ENCODE measurements around the gene SIRT4. TPM values are rescaled to one million over a fixed set of nuclear protein-coding genes. Genes with fewer than 3 reads are reported as not detected.

The SIRT4 gene
- total RNA-seq, 1 experiment from 2014 or later = 1.1 TPM

DNA sequence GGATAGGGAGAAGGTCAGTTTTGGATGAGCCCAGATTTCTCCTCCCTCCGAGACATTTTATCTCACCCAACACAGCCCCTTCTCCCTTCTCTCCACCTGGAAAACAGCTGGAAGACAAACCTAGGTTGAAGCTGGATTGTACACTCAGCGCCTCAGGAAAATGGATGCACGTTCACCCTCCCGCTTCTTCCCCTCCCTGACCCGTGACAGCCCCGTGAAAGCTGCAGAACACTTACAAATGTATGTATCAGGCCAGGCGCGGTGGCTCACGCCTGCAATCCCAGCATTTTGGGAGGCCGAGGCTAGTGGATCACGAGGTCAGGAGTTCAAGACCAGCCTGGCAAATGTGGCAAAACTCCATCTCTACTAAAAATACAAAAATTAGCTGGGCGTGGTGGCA, 14.6 kb upstream of the SIRT4 start:
- no peak overlapping the region for H3K27ac Mint-ChIP-seq (ENCODE audit: unreplicated experiment)
- H3K36me3 Mint-ChIP-seq (ENCODE audit: insufficient read depth, unreplicated experiment) = no peaks in the 10 kb centered on the region
- H3K4me1 Mint-ChIP-seq (ENCODE audit: low read depth, unreplicated experiment) = peaks cover 34% of the 10 kb centered on the region
- BruUV-seq (replicated peaks) = no TSS peak
- no peaks in the 10 kb centered on the region for H3K9me3 Mint-ChIP-seq (ENCODE audit: low read depth, unreplicated experiment)
- peaks cover 13% of the 10 kb centered on the region for H3K27me3 Mint-ChIP-seq (ENCODE audit: unreplicated experiment)
- TF ChIP-seq CTCF (IDR thresholded peaks at IDR 0.05; ENCODE audit: unreplicated experiment) = no peak
- intact Hi-C loops (cut with micrococcal nuclease; ENCODE audit: unreplicated experiment) = no loop called here
- CTCF ChIA-PET = interaction anchor here (0.9 to 1.1 kb wide), 2 partner anchors 58 to 59 kb away, joined by 3 to 4 read pairs; no protein-coding TSS in a partner anchor
- no peak for DNase-seq
- H3K4me3 Mint-ChIP-seq (ENCODE audit: low read depth, unreplicated experiment) = no peak overlapping the region

DNA sequence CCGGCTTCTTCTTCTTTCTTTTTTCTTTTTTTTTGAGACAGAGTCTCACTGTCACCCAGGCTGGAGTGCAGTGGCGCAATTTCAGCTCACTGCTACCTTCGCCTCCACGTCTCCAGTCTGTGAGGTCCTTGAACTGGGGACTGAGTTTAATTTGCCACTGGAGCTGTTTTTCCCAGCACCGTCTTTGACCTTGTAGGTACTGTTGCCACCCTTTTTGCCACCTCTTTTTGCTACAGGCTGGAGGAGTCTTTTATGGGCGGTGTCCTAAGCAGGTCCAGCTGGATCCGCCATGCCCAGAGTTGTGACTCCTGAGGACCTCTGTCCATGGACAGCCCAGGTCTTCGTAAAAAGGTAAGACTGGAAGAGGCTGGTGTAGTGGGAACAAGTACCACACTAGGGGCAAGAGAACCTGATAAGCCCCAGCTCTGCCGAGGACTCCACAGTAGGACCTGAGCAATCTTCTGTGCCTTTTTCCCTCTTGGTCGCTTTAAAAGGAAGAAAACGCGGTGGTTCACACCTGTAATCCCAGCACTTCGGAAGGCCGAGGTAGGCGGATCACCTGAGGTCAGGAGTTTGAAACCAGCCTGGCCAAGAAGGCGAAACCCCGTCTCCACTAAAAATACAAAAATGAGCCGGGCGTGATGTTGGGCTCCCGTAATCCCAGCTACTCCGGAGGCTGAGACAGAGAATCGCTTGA, 11.4 kb upstream of the SIRT4 start:
- Mint-ChIP-seq H3K4me3 (ENCODE audit: low read depth, unreplicated experiment) (no peak overlapping the region), H3K36me3 (ENCODE audit: insufficient read depth, unreplicated experiment) (no peaks in the 10 kb centered on the region), H3K9me3 (ENCODE audit: low read depth, unreplicated experiment) (no peaks in the 10 kb centered on the region), H3K4me1 (ENCODE audit: low read depth, unreplicated experiment) (peaks cover 30% of the 10 kb centered on the region), H3K27me3 (ENCODE audit: unreplicated experiment) (peaks cover 11% of the 10 kb centered on the region), H3K27ac (ENCODE audit: unreplicated experiment) (no peak overlapping the region)
- CTCF ChIA-PET = interaction anchor here (0.6 to 2.8 kb wide), 7 partner anchors 12 to 204 kb away, joined by 3 to 53 read pairs (median 11); partner anchors contain the start of genes PLA2G1B, PXN, RPLP0 and SIRT4
- BruUV-seq (replicated peaks) = no TSS peak
- no peak for TF ChIP-seq CTCF (IDR thresholded peaks at IDR 0.05; ENCODE audit: unreplicated experiment)
- intact Hi-C loops (cut with micrococcal nuclease; ENCODE audit: unreplicated experiment) = loop anchor here (1.0 to 5.0 kb wide), 2 partner anchors 59 to 173 kb away; partner anchors contain the start of gene RAB35
- DNase-seq = peak; percentile 51

DNA sequence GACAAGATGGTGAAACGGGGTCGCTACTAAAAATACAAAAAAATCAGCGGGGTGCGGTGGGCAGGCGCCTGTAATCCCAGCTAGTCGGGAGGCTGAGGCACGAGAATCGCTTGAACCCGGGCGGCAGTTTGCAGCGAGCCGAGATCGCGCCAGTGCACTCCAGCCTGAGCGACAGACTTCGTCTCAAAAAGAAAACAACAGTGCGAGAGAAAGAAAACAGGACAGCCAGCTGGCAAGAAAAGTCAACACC, 9.8 kb upstream of the SIRT4 start:
- TSS peak; percentile 98 for BruUV-seq (replicated peaks)
- TF ChIP-seq CTCF (IDR thresholded peaks at IDR 0.05; ENCODE audit: unreplicated experiment) = no peak
- H3K4me1 Mint-ChIP-seq (ENCODE audit: low read depth, unreplicated experiment) = peaks cover 15% of the 10 kb centered on the region
- no peak overlapping the region for H3K4me3 Mint-ChIP-seq (ENCODE audit: low read depth, unreplicated experiment)
- CTCF ChIA-PET = interaction anchor here (0.6 to 2.8 kb wide), 6 partner anchors 22 to 688 kb away, joined by 3 to 53 read pairs (median 5); no protein-coding TSS in a partner anchor
- no peaks in the 10 kb centered on the region for H3K27me3 Mint-ChIP-seq (ENCODE audit: unreplicated experiment)
- H3K9me3 Mint-ChIP-seq (ENCODE audit: low read depth, unreplicated experiment) = no peaks in the 10 kb centered on the region
- H3K27ac Mint-ChIP-seq (ENCODE audit: unreplicated experiment) = no peak overlapping the region
- intact Hi-C loops (cut with micrococcal nuclease; ENCODE audit: unreplicated experiment) = loop anchor here (5.0 kb wide), 1 partner anchor 175 kb away; the partner anchor contains the start of gene RAB35
- no peaks in the 10 kb centered on the region for H3K36me3 Mint-ChIP-seq (ENCODE audit: insufficient read depth, unreplicated experiment)
- DNase-seq = no peak

GRCh38 chr12:120292661-120293531, 9.2 kb upstream of the SIRT4 start, which contains the start of gene RNU4-1:
Gene RNU4-1 (minus strand): TSS chr12:120293237.
- BruUV-seq (replicated peaks) = no TSS peak
- intact Hi-C loops (cut with micrococcal nuclease; ENCODE audit: unreplicated experiment) = loop anchor here (5.0 kb wide), 1 partner anchor 176 kb away; the partner anchor contains the start of gene RAB35
- DNase-seq = peak; percentile 81
- CTCF ChIA-PET = interaction anchor here (0.5 to 2.8 kb wide), 12 partner anchors 9 to 687 kb away, joined by 3 to 53 read pairs (median 5); partner anchors contain the start of gene SIRT4
- no peaks in the 10 kb centered on the region for H3K9me3 Mint-ChIP-seq (ENCODE audit: low read depth, unreplicated experiment)
- no peak for TF ChIP-seq CTCF (IDR thresholded peaks at IDR 0.05; ENCODE audit: unreplicated experiment)
- H3K36me3 Mint-ChIP-seq (ENCODE audit: insufficient read depth, unreplicated experiment) = no peaks in the 10 kb centered on the region
- H3K27ac Mint-ChIP-seq (ENCODE audit: unreplicated experiment) = no peak within 1 kb of the TSS
- no peaks in the 10 kb centered on the region for H3K27me3 Mint-ChIP-seq (ENCODE audit: unreplicated experiment)
- no peak within 1 kb of the TSS for H3K4me3 Mint-ChIP-seq (ENCODE audit: low read depth, unreplicated experiment)
- peaks cover 15% of the 10 kb centered on the region for H3K4me1 Mint-ChIP-seq (ENCODE audit: low read depth, unreplicated experiment)
